Lower leg skin (tissue), 3 donors: ENCODE results near the gene RAMAC.

Experiments used
- POLR2A ChIP-seq, 2 donors: fragments of 450-650 bp; IDR thresholded peaks; one replicate each; pipeline ENCODE4 v1.6.1; 2016 to 2017; ENCODE audit warnings: antibody characterized with exemption in 2 of 2, mild to moderate bottlenecking in 1 of 2, moderate library complexity in 1 of 2
- TF ChIP-seq, protein P1 (sequence below), 3 donors: fragments of 450-650 bp; IDR thresholded peaks; one replicate each; pipeline ENCODE4 v1.5.1; 2016; ENCODE audit warnings: antibody characterized with exemption in 3 of 3, mild to moderate bottlenecking in 3 of 3, moderate library complexity in 2 of 3

DNA sequence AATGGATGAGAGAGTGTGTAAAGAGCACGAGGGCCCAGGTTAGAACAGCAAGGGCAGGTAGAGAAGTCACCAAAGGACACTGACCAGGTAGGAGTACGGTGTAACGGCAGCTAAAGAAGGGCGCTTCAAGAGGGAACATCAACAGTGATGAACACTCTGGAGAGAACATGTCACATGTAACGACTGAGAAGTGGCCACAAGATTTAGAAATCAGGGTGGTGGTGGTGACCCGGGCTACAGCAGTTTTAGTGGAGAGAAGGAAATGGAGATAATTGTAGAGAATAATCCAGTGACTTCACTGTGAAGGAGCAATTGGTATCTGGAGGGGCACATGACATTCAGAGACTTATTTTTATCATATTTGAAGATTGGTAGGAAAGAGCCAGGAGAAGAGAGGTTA is 26.6 kb downstream of the RAMAC start:
- TF ChIP-seq, protein P1, sequence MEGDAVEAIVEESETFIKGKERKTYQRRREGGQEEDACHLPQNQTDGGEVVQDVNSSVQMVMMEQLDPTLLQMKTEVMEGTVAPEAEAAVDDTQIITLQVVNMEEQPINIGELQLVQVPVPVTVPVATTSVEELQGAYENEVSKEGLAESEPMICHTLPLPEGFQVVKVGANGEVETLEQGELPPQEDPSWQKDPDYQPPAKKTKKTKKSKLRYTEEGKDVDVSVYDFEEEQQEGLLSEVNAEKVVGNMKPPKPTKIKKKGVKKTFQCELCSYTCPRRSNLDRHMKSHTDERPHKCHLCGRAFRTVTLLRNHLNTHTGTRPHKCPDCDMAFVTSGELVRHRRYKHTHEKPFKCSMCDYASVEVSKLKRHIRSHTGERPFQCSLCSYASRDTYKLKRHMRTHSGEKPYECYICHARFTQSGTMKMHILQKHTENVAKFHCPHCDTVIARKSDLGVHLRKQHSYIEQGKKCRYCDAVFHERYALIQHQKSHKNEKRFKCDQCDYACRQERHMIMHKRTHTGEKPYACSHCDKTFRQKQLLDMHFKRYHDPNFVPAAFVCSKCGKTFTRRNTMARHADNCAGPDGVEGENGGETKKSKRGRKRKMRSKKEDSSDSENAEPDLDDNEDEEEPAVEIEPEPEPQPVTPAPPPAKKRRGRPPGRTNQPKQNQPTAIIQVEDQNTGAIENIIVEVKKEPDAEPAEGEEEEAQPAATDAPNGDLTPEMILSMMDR (IDR thresholded peaks at IDR 0.05): no peak
- no peak for TF ChIP-seq POLR2A (IDR thresholded peaks at IDR 0.05)
